GM21737 (cell line): ENCODE data around the gene ERRFI1.

Source experiments
- ATAC-seq: cut with Tn5 transposase; IDR thresholded peaks from one replicate; pipeline ENCODE4 v1.9.1; 2021; ENCODE audit warnings: mild to moderate bottlenecking, moderate library complexity; ENCODE audit not compliant: unreplicated experiment

Gene ERRFI1

DNA sequence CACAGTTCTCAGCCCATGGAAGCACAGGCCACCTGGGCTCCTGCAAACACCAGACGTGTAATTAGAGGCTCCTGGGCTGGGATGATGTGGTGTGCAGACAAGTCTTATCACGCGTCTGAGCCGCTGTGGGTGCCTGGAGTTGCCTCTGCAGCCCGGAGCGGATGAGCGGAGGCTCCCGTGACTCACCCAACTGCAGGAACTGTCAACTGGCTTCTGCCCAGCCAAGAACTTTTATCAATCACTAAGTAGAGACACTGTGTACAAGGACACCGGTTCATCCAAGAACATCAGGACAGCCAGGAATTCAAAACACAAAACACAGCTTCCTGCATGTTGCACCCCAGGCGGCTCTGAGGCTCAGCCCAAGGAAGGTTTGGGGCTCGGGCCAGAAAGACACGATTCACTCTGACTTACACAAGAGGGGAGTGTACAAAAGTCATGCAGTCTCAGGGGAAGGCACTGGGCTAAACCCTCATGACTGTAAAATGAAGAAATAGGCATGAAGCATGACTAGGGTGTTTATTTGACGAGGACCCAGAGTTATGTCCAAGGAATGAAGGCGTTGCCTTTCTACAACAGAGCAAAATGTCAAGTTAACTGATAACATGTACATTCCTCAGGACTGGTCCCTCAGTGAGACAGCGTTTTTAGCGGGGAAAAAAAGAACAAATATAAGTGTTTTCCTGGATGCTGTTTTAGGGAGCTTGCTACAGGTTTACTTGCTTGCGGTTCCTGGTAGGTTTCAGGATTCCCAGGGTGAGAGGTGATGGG lies 21.1 kb downstream of the ERRFI1 start:
- no peak for ATAC-seq

DNA sequence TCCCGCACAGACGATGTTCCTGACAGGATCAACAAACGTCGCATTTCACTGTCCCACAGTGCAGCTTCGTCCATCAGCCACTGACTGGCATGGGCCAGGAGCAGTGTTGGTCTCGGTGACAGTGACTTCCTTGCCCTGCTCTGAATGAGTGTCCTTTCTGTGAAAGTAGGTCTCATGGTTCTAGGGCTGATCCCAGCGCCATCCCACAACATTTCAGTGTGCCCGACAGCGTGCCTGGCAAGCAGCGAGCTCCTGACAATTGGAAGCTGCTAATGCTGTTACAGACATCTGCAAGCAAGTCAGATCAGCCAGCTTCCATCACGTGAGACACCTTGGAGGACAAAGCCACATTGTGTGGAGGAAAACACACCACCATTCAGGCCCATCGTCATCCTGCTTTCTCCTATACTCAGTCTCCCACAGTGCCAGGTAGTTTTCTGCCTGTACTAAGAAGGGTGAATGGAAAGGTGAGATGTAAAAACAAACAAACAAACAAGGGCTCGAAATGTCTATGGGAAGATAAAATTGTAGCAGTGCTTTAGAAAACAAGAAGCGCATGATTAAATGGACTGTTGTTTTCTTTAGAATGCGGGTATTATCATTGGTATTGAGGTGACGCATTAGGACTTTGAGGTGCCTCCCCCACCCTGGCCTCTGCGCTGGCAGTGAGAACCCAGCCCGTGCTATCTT lies 21.9 kb downstream of the ERRFI1 start:
- ATAC-seq, result no peak

DNA sequence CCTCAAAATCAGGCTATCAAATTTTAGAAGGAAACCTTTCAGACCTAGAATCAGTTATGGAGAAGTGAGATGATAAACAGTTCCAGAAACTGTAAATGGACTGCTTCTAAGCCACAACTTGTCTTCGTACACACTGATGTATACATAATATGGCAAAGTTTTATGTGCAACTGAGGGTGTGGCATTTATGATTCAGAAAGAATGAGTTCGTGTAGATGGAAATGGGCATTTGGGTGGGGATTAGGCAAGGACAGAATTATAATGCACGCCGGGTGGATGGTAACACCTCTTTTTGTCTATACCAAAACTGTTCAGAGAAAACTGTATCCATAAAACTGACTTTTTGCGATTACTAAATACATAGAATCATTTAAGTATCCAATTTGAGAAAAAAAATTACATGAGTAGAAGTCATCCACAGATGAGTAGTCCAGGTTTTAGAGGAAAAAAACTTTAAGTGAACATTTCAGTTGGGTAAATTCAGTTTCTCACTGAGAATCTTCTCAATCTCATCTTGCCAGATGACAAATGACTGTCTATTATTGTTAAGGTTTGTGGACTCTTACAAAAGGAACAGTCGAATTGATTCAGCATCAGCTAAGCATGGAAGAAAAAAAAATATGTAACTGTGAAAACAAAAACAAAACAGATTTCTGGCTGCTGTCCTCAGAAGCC lies 22.5 kb downstream of the ERRFI1 start:
- ATAC-seq, result no peak

DNA sequence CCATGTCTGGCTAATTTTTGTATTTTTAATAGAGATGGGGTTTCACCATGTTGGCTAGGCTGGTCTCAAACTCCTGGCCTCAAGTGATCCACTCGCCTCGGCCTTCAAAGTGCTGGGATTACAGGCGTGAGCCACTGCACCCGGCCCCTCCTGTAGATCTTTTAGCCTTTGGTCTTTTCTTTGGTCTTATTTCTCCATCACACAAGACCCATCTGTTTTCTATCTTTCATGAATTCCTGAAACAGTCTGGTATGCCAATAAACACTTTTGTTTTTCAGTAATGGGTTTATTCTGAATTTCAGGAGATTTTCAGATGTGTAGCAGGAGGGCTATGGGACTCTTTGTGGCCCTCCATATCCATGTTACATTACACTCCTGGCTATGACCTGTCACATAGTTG lies 23.2 kb downstream of the ERRFI1 start:
- no peak for ATAC-seq

DNA sequence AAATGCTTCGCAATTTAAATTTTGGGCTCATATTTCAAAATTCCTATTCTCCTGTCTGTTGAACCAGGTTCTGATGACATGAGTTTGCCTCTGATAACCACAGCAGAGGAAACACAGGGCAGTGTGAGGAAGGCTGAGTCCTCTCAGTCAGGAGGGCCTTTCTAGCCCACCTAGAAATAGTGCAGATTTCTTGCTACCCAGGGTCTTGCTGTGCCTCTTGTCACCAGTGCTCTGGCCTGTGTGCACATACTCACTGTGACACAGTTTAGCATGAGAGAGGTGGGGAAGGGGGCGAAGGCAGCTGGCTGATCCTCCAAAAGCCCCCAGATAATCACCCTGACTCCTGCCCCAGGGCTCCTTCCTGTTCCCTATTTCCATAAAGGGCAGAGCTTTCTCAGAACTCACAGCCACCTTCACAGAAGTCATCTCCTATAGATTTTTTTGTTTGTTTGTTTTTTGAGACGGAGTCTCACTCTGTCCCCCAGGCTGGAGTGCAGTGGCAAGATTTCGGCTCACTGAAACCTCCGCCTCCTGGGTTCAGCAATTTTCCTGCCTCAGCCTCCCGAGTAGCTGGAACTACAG lies 23.7 kb downstream of the ERRFI1 start:
- no peak for ATAC-seq

DNA sequence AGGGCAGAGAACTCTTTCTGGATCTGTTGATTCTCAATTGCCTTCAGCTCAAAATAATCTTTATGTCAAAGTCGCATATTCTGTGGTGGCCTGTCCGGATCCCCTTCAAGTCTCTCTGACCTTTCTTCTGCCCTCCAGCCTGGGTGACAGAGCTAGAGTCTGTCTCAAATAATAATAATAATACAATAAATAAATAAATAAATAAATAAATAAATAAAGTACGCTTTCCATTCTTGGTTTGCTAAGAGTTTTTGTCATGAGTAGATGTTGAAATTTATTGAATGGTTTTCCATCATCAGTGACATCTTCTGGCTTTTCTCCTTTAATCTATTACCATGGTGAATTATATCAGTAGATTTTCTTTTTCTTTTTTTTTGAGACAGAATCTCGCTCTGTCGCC lies 30.7 kb downstream of the ERRFI1 start:
- no peak for ATAC-seq

DNA sequence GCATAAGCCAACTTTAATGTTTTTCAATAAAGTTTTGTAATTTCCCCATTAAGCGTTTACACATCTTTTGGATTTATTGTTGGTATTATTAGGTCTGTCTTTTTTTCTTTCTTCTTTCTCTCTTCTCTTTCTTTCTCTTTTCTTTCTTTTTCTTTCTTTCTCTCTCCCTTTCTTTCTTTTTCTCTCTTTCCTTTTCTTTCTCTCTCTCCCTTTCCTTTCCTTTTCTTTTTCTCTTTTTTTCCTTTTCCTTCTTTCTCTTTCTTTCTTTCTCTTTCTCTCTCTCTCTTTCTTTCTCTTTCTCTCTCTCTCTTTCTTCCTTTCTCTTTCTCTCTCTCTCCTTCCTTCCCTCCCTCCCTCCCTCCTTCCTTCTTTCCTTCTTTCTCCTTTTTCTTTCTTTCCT lies 31.3 kb downstream of the ERRFI1 start:
- no peak for ATAC-seq

DNA sequence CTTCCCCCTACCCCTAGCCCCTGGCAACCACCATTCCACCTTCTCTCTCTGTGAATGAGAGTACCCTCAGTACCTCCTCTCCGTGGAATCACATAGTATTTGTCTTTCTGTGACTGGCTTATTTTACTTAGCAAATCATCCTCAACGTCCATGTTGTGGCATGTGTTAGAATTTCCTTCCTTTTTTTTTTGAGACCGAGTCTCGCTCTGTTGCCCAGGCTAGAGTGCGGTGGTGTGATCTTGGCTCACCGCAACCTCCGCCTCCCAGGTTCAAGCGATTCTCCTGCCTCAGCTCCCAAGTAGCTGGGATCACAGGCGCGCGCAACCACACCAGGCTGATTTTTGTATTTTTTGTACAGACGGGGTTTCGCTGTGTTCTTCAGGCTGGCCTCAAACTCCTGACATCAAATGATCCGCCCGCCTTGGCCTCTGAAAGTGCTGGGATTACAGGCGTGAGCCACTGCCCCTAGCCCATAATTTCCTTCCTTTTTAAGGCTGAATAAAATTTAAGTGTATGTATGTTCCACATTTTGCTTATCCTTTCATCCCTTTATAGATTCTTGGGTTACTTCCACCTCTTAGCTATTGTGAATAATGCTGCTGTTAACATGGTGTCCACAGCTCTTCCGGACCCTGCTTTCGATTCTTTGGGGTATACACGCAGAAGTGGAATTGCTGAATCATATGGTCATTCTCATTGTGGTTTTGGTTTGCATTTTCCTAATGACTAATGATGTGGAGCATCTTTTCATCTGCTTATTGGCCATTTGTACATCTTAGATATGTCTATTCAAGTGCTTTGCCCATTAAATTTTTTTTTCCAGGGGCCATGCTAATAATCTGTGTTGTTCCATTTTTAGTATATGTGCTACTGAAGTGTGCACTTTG lies 32.3 kb downstream of the ERRFI1 start:
- ATAC-seq, result peak; percentile 84

DNA sequence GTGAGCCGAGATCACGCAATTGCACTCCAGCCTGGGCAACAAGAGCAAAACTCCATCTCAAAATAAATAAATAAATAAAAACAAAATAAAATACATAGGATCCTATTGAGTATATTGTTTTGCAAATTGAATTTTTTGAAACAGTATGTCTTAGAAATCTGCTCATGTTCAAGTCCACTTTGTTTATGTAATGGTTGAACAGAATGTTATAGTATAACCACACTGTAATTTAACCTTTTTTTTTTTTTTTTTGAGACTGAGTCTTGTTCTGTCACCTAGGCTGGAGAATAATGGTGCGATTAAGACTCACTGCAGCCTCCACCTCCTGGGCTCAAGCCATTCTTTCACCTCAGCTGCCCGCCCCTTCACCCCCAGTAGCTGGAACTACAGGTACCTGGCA lies 33.2 kb downstream of the ERRFI1 start:
- ATAC-seq, result no peak

DNA sequence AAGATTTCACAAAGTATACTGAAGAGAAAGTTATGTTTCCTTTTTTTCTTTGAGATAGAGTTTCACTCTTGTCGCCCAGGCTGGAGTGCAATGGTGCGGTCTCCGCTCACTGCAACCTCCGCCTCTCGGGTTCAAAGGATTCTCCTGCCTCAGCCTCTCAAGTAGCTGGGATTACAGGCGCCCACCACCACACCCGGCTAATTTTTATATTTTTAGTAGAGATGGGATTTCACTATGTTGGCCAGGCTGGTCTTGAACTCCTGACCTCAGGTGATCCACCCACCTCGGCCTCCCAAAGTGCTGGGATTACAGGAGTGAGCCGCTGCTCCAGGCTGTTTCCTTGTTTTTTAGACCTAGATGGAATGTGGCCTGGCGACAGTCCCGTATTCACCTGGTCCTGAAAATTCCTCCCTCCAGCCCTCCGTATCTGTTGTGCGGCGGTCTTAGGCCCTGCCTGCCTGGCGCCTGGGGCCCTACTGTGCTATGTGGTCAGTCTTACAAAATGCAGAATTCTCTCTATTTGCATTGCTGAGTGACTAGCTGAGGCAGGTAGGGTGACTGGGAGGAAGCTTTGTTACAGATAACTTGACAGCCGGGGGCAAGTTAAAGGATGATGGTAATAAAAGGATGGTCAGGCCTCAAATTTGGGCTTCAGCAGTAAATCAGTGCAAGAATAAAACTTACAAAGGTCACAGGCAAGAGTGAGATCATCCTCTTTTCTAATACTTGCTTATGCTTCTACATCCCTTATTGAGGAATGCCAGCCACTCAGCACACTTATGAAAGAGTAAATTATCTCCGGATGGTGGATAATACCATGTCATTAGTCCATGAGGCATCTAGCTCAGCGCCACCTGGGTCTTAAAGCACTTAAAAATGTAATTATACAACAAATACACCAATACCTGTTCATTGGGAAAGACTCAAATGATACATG lies 34.3 kb downstream of the ERRFI1 start:
- ATAC-seq, result no peak

DNA sequence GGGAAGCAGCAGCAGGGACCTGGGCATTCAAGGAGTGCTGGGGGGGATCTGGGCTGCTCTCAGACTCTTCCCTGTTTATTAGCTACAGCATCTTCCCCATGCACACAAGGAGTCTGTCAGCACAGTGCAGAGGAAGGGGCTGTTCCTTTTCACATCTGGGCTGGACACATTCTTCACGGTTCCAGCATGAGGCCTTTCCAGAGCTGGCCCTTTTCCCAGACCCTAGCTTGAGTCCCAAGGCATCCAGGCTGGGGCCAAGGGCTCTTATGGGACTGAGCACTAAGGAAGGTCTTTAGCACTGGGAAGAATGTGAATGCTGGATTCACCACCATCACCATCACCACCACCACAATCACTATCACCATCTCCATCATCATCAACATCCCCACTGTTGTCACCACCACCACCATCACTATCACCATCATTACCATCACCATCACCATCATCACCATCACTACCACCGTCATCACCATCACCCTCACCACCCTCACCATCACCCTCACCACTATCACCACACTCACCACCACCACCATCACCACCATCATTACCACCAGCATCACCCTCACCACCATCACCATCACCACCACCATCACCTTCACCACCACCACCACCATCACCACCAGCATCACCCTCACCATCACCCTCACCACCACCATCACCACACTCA lies 36.2 kb downstream of the ERRFI1 start:
- ATAC-seq, result no peak

DNA sequence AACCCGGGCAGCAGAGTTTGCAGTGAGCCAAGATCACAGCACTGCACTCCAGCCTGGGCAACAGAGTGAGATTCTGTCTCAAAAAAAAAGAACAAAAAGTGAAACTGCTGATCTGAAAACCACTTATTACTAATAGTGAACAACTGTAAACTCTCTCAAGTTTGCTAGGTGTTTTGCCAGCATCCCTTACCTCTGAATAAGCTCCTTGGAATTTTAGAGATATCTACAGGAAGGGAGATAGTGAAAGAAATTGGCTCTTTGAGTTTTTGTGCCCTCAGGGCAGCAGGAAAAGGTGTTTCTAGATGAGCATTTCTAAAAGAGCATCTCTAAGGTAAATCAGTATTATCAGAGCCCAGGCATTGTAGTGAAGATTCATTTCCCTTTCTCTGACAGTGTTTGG lies 37.5 kb downstream of the ERRFI1 start:
- ATAC-seq, result no peak

DNA sequence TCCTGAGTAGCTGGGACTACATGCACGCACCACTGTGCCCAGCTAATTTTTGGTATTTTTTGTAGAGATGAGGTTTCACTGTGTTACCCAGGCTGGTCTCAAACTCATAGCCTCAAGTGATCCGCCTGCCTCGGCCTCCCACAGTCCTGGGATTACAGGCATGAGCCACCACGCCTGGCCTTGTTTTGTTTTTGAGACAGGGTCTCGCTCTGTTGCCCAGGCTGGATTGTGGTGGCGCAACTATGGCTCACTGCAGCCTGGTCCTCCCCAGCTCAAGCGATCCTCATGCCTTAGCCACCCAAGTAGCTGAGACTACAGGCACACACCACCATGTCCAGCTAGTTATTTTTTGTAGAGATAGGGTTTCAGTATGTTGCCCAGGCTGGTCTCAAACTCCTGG lies 38.6 kb downstream of the ERRFI1 start:
- no peak for ATAC-seq

DNA sequence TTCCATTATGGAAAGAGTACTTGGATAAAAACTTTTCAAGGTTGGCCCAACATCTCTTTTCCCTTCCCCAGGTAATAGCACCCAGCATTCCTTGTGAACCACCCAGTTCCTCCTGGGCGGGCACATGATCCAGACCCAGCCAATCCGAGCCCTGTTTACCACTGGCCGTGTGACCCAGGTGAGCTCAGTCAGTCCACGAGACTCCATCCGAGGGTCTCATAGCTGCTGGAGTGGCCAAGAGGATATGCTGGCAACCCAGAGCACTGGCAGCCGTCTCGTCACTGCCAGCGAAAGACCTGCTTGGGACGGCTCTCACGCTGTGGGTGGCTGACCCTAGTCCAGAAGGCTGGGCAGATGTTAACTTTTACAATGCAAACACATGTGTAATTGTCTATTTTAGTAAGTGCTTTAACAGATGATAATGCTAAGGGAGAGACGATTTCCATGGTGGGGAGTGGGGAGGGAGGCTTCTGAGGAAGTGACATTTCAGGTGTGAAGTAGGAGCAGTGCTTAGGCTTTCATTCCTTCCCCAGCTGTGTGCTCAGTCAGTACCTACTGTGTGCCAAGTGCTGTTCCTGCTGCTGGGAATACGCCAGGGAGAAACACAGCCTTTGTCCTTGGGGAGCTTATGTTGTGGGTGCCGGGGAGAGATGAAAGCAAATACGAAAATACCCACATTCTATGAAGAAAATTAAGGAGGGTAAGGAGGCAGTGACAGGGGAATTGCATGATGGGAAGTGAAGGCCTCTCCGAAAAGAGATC lies 40.1 kb downstream of the ERRFI1 start:
- ATAC-seq, result no peak

DNA sequence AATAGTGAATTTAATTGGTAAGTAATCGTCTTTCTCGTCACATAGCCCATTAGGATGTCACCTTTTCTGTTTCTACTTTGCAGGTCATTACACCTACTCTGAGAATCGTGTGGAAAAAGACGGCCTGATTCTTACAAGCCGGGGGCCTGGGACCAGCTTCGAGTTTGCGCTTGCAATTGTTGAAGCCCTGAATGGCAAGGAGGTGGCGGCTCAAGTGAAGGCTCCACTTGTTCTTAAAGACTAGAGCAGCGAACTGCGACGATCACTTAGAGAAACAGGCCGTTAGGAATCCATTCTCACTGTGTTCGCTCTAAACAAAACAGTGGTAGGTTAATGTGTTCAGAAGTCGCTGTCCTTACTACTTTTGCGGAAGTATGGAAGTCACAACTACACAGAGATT lies 41.3 kb downstream of the ERRFI1 start:
- ATAC-seq, result no peak

DNA sequence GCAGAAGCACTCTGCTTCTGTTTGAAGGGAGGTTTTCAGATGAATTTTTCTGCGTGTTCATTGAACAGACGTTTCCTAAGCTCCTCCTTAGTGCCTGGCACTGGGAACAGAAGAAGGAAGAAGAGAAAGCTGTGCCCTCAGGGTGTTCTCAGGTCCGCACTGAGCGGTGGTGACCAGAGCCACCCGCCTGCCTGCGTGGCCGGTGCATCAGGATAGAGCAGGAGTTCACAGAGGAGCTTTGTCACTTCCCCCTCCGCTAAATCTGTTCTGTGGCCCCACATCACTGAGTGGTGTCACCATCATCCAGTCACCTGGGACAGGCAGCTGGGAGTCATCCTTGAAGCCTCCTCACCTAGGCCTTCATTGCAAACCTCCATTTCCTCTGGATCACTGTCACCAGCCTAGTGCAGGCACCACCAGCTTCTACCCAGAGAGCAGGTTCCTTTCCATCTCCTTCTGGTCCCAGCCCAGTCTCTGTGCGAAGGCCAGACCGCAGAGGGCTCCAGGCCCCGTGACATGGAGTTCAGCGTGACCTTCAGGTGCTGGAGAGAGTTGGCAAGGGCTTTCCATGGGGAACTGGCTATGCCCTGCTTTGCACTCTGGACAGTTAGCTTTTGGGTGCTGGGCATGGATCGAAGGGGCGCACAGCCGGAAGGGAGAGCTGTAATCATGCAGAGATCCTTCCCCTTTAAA lies 42.9 kb downstream of the ERRFI1 start:
- ATAC-seq, result no peak

DNA sequence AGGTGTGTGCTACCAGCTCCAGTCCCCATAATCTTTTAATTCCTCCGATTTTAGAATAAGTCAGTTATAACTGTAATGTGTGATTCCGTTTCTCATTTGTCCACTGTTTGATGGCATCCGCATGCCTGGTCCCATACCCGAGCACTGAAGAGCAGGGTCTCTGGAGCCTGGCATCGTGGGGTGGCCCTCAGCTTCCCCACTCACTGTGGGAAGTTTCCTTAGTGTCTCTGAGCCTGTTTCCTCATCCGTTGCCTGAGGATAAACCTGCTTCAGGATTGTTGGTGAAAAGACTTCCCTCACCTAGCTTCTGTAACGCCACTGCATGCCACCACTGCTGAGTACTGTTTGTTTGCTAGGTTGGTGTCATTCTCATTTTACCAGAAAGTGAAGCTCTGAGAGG lies 45.1 kb downstream of the ERRFI1 start:
- no peak for ATAC-seq
